Hematopoietic multipotent progenitor cell treated with erythropoietin and hydrocortisone succinate and interleukin-3 and kit ligand, for 15 days (in vitro differentiated cells): ENCODE measurements around the gene NONO.
"Not testable (repeated sequence)": the region's sequence is repeated elsewhere in the genome, so short reads cannot be mapped to it uniquely, and the experiment has no call there.

Source experiments
- DNase-seq: peaks from one replicate; pipeline ENCODE4 v3.0.0-alpha.2; 2015; ENCODE audit warnings: low spot score

NONO gene

DNA sequence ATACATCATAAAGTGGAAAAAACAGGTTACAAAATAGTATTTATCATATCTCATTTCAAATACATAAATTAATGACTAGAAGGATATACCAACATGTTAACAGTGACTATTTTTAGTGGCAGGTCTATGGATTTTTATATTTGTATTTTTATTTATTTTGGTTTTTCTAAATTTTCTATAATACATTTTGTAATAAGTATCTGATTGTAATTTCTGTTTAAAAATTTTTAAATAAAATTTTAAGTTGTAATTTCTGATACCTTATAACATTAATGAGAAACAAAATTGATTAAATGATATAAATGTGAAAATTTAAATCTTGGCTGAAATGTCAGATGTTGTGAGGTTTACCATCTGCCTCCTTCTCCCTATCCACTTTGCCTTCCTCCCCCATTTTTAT lies 2.5 kb downstream of the NONO start:
- no peak for DNase-seq

DNA sequence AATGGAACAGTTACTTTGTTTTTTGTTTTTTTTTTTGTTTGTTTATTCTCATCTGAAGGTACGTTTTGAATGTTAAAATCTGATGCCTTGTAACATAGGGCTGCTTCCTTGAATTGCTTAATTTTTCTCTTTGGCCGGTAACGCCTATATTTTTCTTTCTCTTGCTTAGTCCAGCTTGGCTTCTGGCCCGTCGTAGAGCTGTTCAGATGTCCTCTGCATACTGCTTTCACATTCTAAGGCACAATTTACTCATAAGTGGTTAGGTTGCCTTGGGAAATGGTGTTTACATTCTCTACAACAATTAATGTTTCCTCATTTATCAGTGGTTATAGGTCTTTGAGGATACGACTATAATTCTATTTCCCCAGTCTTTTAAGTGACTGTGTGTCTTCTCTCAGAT lies 7.9 kb downstream of the NONO start:
- DNase-seq: no peak

DNA sequence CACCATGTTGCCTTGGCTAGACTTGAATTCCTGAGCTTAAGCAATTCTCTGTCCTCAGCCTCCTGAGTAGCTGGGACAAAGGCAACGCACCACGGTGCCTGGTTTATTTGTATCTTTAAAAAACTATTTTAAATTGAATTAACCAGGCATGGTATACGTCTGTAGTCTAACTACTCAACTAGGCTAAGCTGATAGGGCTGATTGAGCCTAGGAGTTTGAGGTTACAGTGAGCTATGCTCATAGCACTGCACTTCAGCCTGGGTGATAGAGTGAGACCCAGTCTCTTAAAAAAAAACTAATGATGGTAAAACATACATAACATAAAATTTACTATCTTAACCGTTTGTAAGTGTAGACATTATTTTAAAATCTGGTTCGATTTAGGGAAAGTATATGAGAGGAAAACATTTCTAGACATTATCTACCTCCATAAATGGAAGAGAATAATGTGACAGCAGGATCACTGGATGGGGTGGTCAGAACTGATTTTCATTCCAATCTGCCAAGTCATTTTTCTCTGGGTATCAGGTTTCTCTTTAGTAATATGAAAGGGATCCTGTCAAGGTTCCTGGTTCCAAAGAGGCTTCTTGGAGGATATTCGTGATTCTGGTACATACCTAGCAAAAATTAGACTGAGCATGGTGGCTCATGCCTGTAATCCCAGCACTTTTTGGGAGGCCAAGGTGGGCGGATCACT lies 9.4 kb downstream of the NONO start:
- DNase-seq: no peak

DNA sequence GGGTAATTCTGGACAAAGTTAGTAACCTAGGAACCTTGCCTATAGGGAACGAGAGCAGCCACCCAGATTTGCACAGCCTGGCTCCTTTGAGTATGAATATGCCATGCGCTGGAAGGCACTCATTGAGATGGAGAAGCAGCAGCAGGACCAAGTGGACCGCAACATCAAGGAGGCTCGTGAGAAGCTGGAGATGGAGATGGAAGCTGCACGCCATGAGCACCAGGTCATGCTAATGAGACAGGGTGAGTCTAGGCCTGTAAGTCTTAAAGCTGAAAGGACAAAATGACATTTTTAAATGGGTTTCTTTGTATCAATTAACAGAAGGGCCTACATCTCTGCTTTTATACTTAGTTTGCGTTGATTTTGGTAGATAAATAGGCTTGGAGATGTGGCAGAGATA lies 13.4 kb downstream of the NONO start:
- no peak for DNase-seq

DNA sequence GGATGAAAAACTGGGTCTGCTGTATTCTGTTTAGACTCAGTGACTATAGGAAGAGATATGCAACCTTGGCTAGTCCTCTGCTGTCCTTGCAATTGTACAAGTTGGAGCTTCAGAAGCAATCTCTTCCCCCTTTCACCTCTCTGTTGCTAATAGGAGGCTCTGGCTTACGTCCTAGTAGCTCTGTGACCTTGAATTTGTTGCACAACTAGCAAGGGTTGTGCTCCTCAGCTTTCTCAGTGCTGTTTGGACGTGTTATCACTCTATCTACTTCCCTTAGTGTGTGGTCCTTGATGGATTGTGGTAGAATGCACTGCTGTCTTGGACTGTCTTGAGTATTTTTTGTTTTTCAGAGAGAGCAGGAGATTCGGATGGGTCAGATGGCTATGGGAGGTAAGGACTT lies 14.7 kb downstream of the NONO start:
- no peak for DNase-seq

DNA sequence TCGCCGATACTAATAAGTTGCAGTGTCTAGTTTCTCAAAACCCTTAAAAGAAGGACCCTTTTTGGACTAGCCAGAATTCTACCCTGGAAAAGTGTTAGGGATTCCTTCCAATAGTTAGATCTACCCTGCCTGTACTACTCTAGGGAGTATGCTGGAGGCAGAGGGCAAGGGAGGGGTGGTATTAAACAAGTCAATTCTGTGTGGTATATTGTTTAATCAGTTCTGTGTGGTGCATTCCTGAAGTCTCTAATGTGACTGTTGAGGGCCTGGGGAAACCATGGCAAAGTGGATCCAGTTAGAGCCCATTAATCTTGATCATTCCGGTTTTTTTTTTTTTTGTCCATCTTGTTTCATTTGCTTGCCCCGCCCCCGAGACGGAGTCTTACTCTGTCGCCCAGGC lies 16.6 kb downstream of the NONO start:
- DNase-seq: not testable (repeated sequence)

DNA sequence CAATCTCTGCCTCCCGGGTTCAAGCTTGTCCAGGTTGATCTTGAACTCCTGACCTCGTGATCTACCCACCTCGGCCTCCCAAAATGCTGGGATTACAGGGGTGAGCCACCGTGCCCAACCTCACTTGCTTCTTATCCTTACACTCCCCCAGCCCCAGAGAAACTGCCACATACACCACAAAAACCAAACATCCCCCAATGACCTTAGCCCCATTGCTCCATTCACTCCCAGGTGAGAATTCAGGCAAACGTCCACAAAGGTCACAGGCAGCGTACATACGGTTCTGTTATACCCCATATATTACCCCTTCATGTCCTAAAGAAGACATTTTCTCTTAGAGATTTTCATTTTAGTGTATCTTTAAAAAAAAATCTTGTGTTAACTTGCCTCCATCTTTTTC lies 17.1 kb downstream of the NONO start:
- DNase-seq: not testable (repeated sequence)

DNA sequence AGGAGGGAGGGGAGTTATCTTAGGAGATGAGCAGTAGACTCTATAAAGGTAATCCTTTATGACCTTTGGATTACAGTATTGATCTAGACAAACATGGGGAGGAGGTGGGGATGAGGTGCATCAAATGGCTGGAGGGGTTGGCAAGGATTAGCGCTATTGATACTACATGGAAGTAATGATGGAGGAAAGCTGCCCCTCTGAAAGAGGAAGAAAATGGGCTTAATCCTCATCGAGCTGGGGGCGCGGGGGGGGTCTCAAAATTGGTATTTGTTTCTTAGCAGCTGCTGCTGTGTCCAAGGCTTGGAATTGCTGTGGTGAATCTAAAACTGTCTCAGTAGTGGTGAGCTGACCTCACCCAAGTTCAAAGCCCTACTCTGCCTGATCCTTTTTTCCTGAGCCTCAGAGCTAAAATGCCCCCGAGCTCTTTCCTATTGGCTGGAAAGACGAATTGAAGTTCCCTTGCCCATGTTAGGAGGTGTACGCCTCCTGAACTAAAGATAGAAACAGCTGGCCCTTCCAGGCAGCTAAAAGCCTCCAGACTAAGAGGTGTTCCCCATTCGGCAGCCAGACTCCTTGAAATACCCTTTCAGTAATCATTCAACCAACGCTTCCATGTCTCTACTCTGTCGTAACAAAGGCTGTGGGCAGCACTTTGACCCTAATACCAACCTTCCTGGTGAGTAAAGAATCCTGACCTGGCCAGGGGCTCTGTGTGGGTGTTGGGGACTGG lies 17.9 kb downstream of the NONO start, which contains the start of gene ITGB1BP2:
Gene ITGB1BP2, plus strand, starts transcription at position 556 of the 730 bp plus-strand sequence. Its CDS starts 57 bp downstream, at position 613.
- no peak for DNase-seq

DNA sequence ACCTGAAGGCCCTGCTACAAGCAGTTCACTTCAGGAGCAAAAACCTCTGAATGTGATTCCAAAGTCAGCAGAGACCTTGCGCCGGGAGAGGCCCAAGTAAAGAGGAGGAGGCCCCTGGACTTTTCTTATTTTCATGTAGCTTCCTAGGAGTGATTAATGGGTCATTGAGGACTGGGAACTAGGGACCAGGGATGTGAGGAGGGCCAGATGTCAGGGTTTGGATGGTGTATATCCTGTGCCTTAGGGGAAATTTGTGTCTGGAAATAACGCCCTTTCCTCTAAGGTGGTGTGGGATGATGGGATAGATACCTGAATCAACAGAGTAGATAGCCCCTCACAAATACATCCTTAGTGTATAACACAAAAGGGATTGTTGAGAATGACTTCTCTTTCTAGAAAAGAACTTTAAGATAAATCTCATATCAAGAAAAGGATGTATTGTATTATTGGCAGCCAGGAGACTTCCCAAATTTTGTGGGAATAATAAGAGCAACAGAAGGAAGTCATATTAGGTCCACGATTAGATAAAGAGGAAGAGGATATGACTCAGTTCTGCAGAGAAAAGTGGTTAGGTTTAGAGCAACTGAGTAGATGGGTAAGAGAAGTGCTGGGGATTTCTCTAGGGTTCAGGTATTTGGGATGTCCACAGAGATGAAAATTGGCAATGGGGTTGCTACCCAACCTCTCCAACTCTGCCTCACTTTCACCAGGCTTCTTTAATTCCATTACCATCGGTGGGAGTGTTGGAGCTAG lies 19.2 kb downstream of the NONO start:
- DNase-seq: no peak

DNA sequence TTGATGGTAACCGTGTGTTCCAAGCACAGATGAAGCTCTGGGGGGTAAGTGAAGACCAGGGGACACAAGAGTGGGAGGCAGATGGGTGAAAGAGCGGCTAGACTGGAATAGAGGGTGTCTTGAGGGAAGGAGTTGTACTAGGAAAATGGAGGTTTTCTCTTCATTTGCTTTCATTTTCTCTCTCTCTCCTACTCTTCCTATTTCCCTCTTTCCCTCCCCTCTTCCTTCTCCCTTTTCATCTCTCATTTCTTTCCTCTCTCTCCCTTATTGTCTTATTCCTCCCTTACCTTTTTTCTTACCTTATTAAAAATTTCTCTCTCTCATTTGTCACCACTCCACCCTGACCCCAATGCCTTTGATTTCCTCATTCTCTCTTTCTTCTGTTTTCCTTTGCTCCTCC lies 21.1 kb downstream of the NONO start:
- DNase-seq: no peak

DNA sequence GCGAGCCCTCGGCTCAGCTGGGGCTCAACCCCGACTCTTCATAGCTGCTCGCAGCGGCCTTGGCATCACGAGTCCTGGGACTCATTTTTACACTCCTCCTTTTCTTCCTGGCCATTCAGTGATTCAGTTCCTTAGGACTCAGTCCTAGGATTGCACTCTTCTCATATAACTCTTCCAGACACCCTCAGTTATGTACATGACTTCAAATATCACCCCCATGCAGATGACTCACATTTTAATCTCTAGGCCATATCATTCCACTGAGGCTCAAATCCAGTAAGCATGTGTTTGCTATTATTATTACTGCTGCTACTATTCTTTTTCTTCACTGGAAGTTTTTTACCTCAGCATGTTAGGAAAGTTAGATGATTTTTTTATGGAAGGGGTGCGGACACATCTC lies 32.5 kb downstream of the NONO start:
- DNase-seq: no peak

DNA sequence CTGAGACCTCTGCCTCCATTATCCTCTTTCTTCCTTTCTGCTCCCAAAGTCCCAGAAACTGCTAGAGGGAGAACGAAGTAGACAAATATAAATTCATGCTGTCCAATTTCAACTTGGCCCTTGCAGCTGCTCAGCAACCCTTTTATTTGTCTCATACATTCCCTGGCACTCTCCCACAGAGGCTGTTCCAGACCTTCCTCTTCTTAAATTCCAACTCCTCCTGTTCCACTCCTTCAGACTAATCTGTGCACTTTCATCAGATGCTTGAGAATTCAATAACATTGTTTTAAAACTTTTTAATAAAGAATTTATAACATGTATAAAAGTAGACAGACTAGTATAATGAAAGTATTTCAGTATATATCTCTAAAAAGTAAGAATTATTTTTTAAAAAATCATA lies 33.5 kb downstream of the NONO start:
- not testable (repeated sequence) for DNase-seq

DNA sequence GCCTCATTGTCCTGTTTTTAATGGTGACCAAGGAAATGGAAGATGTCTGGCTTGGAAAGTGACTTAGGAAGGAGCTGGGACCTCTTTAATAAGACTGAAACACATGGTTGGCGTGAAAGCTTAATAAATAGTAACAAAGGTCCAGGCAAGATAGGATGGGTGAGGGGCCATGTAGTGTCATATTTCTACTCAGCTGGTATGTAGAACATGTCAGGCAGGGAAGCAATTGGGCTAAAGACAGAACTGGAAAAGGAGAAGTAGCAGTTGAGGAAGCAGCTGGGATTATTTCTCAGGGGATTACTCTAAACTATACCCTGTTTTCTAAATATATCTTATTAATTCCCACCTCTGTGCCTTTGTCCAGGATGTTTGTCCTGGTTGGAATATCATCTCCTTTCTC lies 36.7 kb downstream of the NONO start:
- DNase-seq: no peak

DNA sequence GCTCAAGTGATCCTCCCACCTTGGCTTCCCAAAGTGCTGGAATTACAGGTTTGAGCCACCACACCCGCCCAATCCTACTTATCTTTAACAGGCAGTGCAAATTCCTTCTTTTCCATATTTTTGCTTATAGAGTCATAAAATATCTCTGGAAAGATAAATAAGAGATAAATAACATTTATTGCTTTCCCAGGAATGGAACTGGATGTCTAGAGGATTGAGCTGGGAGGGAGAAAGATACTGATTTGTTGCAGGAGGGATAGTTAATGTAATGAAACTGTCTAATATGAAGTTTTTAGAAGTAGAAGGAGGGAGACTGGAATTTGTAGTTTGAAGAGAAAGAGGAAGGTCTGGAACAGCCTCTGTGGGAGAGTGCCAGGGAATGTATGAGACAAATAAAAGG lies 38.3 kb downstream of the NONO start:
- no peak for DNase-seq

DNA sequence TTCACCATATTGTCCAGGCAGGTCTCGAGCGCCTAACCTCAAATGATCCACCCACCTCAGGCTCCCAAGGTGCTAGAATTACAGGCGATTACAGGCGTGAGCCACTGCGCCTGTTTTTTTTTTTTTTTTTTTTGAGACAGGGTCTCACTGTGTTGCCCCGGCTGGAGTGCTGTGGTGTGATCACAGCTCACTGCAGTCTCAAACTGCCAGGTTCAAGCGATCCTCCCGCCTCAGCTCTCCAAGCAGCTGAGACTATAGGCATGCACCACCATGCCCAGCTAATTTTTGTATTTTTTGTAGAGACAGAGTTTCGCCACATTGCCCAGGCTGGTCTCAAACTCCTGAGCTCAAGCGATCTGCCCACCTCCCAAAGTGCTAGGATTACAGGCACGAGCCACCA lies 41.0 kb downstream of the NONO start:
- DNase-seq: not testable (repeated sequence)

DNA sequence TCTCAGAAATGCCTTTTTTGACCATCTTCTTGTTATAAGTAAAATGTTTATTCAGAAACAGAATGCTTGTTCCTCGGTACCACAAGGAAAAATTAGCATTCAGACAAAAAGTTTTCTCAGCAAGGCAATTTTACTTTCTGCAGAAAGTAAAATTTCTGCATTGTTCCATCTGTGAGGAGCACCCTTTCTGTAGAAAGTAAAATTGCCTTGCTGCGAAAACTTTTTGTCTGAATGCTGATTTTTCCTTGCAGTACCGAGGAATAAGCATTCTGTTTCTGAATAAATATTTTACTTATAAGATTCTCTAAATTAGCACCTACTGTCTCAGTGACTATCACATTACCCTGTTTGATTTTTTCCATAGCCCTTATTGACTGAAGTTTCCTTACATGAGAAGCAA lies 43.0 kb downstream of the NONO start:
- DNase-seq: no peak

DNA sequence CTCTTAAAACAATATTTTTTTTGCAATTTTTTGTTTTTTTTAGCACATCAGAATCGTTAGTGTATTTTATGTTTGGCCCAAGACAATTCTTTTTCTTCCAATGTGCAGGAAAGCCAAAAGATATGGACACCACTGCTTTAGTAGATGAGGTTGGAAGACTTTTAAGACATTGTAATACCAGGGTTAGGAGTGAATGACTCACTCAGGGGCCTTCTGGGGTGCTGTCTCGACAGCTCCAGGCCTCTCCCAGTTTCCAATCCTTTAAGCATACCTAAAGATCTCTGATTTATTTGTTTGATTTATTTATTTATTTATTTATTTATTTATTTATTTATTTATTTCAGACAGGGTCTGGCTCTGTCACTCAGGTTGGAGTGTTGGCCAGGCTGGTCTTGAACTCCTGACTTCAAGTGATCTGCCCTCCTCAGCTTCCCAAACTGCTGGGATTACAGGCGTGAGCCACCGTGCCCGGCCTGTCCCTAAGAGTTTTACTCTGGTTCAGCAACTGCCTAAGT lies 65.8 kb downstream of the NONO start:
- DNase-seq: not testable (repeated sequence)

DNA sequence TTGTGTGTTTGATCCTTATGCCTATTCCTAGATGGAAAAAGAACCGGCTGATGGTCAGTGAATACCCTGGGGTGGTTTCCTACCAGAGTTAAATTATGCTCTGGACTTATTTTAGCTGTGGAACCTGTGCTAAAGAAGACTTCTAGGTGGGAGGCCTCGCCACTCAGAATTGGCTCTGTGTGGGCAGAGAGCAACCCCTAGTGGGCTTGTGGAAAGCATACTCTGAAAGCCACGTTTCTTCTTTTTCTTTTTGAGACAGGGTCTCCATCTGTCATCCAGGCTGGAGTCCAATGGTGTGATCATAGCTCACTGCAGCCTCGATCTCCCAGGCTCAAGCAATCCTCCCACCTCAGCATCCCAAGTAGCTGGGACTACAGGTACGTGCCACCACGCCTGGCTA lies 66.4 kb downstream of the NONO start:
- not testable (repeated sequence) for DNase-seq
